Activated CD4-positive, alpha-beta T cell treated with anti-CD3 and anti-CD28 coated beads, Interleukin-2, amount 10 ng/mL, durations not matched to agents 24 days and 14 days (primary cell): Measurements from ENCODE around the gene SEMA3B. TPM values are rescaled to one million over a fixed set of nuclear protein-coding genes. Genes with fewer than 3 reads are reported as not detected.

Experiments
- DNase-seq: peaks from one replicate; pipeline ENCODE4 v3.0.0; 2022
- H3K27ac Mint-ChIP-seq: one replicate; pipeline ENCODE4 v1.8.0; 2022; ENCODE audit warnings: mild to moderate bottlenecking, mixed read lengths
- H3K27me3 Mint-ChIP-seq: one replicate; pipeline ENCODE4 v1.8.0; 2022; ENCODE audit warnings: mixed read lengths
- H3K36me3 Mint-ChIP-seq: one replicate; pipeline ENCODE4 v1.8.0; 2022; ENCODE audit warnings: low read depth, mild to moderate bottlenecking, mixed read lengths
- H3K4me1 Mint-ChIP-seq: one replicate; pipeline ENCODE4 v1.8.0; 2021; ENCODE audit warnings: mixed read lengths
- H3K4me3 Mint-ChIP-seq: one replicate; pipeline ENCODE4 v1.8.0; 2022; ENCODE audit warnings: mild to moderate bottlenecking, moderate library complexity, mixed read lengths
- H3K9me3 Mint-ChIP-seq: one replicate; pipeline ENCODE4 v1.8.0; 2021; ENCODE audit warnings: mixed read lengths
- intact Hi-C: fragments of 100-400 bp; cut with micrococcal nuclease; formaldehyde crosslinking; loops from one replicate; pipeline ENCODE4 v1.15.1; 2023
- total RNA-seq: library from RNA; stranded (reverse); gene quantifications from 2 replicates; pipeline ENCODE4 v1.2.3, GENCODE V29; 2022

SEMA3B gene
- total RNA-seq, 1 donor from 2014 or later = 0.82 TPM

DNA sequence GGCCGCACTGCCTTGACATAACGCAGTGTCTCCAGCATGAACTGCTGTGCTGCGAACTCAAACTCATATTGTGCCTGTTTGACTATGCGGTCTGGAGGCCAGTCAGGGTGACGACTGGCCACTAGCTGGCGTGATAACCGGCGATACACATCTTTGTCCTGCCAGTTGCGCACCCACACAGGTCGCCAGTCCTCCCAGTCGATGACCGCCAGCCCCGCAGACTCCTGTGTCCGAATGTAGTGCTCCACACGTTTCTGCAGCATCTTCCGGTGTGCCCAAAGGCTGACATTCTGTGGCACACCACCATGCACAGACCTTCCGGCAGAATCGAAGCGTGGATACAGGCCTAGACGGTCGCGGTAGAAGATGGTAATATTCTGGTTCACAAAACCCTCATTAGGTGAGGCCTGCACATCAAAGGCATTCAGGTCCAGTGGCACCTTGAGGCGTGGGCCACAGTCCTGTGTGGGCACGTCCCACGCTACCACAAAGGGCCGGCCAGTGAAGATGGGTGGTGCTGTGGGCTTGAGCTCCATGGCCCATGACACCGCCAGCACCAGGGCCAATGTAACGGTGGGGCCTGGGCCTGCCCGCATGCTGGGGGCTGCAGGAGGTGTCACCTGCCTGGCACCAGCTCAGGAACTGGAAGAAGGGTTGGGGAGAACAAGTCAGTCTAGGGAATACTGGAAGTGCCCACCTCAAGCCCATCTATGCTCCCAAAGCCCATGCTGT lies 51.1 kb downstream of the SEMA3B start:
- intact Hi-C loops = loop anchor here (2.0 to 10.0 kb wide), 2 partner anchors 93 to 1845 kb away; no protein-coding TSS in a partner anchor
- Mint-ChIP-seq H3K4me1 (peaks cover 32% of the 10 kb centered on the region), H3K36me3 (peaks cover 24% of the 10 kb centered on the region), H3K27me3 (no peaks in the 10 kb centered on the region), H3K4me3 (peak overlapping the region; percentile 88), H3K9me3 (no peaks in the 10 kb centered on the region), H3K27ac (peak overlapping the region; percentile 34)
- no peak for DNase-seq

DNA sequence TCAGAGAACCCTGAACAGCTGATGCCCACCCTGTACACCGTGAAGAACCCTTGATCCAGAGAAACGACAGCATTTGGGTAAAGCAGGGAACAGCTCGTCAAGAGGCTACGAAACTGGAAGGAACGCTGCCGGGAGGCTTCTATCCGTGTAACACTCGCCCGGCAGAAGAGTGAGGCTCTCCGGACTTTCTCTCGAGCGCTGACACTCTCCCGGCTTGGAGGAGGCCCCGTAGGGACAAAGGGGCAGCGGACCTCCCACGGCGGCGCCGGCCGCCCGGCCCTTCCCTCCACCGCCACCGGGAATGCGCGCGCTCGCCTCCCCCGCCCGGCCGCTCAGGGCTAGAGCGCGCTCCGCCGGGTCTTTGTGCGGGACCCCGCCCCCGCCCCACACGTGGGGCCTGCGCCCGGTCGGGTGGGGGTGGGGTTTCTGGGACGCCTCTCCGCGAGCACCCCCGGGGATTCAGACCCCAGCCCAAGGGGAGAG lies 51.9 kb downstream of the SEMA3B start:
- H3K27me3 Mint-ChIP-seq = no peaks in the 10 kb centered on the region
- H3K4me1 Mint-ChIP-seq = peaks cover 29% of the 10 kb centered on the region
- intact Hi-C loops = loop anchor here (1.0 to 10.0 kb wide), 4 partner anchors 16 to 1846 kb away; partner anchors contain the start of genes HYAL3 and NAA80
- peak; percentile 93 for DNase-seq
- peak overlapping the region; percentile 86 for H3K27ac Mint-ChIP-seq
- no peaks in the 10 kb centered on the region for H3K9me3 Mint-ChIP-seq
- H3K36me3 Mint-ChIP-seq = peaks cover 24% of the 10 kb centered on the region
- peak overlapping the region; percentile 88 for H3K4me3 Mint-ChIP-seq

DNA sequence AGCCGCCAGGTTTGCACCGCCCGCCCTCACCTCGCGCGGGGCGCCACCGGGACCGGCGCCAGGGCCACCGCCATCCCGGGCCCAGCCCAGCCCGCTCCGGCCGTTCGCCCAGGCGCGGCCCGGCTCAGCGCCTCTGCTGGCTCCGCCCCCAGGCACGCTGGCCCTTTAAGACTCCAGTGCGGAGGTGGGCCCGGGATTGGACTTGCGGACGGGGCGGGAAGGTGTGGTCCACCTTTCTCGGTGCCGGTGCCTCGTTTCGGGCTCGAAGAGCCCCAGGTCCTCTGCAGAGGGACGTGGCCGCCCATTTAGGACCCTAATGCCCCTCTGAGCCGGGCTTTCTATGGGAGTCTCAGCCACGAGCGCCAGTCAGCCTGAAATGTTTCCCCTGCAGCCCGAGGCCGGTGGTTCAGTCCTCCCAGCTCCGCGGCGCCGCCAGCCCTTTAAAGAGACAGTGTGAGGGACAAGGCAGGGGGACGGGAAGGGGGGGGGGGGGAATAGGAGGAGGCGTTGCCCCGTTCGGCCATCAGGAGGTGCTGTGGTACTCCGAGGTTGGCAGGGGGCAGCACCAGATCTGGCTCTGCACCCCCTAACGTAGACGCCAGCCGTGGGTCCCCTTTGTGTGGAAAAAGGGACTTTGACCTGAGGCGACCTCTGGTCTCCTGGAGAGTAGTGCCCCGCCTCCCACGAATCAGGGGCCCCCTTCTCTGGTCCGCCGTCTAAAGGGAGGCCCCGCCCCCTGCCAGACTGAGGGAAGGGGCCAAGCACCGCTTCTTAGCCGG lies 52.6 kb downstream of the SEMA3B start:
- peak overlapping the region; percentile 92 for H3K27ac Mint-ChIP-seq
- H3K9me3 Mint-ChIP-seq = no peaks in the 10 kb centered on the region
- intact Hi-C loops = loop anchor here (1.0 to 10.0 kb wide), 4 partner anchors 16 to 1847 kb away; partner anchors contain the start of genes HYAL3 and NAA80
- peaks cover 21% of the 10 kb centered on the region for H3K36me3 Mint-ChIP-seq
- H3K27me3 Mint-ChIP-seq = no peaks in the 10 kb centered on the region
- H3K4me1 Mint-ChIP-seq = peaks cover 27% of the 10 kb centered on the region
- H3K4me3 Mint-ChIP-seq = peak overlapping the region; percentile 88
- DNase-seq = peak; percentile 96

DNA sequence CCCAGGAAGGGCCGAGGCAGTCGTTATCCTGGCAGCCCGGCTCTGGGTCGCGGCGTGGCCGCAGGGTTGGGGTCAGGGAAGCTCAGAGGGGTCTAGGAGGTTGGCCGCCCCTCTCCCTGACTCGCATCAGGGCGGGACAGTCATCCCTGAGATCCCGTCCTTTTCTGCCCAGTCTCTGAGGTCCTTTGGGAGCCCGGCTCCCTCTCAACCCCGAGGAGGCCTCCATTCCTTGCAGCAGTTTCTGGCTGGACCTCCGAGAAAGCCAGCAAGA lies 53.1 kb downstream of the SEMA3B start:
- H3K27ac Mint-ChIP-seq = no peak overlapping the region
- peaks cover 18% of the 10 kb centered on the region for H3K36me3 Mint-ChIP-seq
- no peak for DNase-seq
- peak overlapping the region; percentile 86 for H3K4me3 Mint-ChIP-seq
- no peaks in the 10 kb centered on the region for H3K9me3 Mint-ChIP-seq
- H3K27me3 Mint-ChIP-seq = no peaks in the 10 kb centered on the region
- intact Hi-C loops = loop anchor here (10.0 kb wide), 1 partner anchor 1847 kb away; no protein-coding TSS in a partner anchor
- H3K4me1 Mint-ChIP-seq = peaks cover 27% of the 10 kb centered on the region

DNA sequence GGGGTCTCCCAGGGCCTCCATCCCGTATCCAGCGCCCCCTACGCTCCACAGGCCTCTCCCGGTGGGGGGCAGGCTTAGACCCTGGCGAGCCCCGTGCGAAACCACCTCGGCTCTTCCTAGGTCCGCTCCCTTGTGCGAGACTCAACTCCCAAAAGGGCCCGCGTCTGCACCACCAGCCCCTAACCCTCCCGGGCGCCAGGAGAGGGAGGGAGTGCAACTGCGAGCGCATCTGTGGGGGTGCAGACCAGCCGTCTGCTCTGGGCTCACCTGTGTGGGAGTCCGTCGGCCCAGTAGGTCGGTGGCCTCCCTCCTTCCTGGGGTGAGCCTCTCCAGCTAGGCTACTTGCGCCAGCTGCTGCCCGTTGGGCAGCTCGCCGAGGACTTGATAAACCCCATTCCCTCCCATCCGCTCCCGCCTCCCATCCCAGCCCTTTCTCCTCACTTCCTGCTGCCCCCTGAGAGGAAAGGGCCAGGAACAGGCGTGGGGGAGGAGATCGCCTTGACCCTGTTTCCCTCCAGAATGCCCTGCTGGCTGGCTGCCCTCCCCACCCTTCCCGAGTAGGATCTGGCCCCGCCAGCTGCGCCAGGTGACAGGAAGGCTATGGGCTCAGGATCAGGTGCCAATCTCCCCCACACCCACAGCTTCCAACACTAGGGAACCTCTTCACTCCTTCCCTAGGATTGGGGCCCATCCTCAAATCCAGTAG lies 53.6 kb downstream of the SEMA3B start, which contains the start of gene HYAL2:
Gene HYAL2 (minus strand): TSS at position 360 of the 706 bp plus-strand sequence. CDS start 2,256 bp downstream, outside the sequence.
- Mint-ChIP-seq H3K4me3 (peak within 1 kb of the TSS; percentile 86), H3K9me3 (no peaks in the 10 kb centered on the region), H3K27ac (peak within 1 kb of the TSS; percentile 92), H3K27me3 (no peaks in the 10 kb centered on the region), H3K4me1 (peaks cover 28% of the 10 kb centered on the region), H3K36me3 (peaks cover 17% of the 10 kb centered on the region)
- intact Hi-C loops = loop anchor here (10.0 kb wide), 1 partner anchor 1848 kb away; no protein-coding TSS in a partner anchor
- DNase-seq = no peak

DNA sequence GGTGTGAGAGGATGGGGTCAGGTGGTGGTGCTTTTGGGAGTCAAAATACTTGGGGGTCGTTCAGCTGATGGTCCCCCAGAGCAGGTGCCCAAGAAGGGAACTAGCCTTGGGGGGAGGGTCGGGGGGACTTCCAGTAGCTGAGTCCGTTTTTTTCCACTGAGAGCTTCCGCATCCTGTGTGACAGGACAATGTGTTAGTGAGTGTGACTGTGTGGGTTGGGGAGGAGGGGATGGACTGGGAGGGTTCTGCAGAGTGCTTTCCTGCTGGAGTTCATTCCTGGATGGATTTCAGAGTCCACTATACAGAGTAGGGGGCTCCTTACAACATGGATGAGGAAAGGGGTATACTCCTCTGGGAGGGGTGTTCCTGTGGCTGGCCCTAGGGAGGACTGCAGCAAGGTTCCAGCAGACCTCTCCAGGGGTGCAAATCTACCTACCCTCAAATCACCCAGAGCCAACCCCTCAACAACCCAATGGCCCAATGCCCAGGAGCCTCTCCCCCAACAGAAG lies 54.2 kb downstream of the SEMA3B start:
- intact Hi-C loops = loop anchor here (10.0 kb wide), 1 partner anchor 1848 kb away; no protein-coding TSS in a partner anchor

DNA sequence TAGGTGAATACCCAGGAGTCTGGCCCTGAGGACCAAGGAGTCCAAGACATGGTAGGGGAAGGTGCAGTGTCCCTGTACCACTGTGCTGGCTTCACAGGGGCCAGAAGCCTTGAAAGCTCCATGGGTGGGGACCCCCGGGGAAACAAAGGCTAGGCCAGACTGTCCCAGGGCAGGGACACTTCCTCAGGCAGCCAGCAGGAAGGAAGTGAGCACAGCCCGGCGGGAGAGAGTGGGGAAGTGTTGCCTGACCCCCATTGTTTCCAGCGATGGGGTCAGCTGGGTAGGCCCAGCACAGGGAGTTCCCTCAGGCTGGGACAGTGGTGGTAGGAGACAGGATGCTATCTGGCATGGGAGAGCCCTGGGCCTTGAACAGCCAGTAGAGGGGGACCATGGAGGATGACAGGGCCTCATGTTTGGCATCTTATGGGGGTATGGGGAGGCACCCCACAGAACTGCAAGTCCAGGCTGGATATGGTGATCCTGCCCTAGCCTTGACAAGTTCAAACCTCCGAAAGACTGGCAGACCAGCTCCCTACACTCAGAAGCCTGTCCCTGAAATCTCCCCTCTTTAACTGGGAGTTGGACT lies 54.8 kb downstream of the SEMA3B start:
- Mint-ChIP-seq H3K4me3 (no peak overlapping the region), H3K36me3 (peaks cover 17% of the 10 kb centered on the region), H3K9me3 (no peaks in the 10 kb centered on the region), H3K4me1 (peaks cover 30% of the 10 kb centered on the region), H3K27ac (peak overlapping the region; percentile 7), H3K27me3 (no peaks in the 10 kb centered on the region)
- DNase-seq = no peak
- intact Hi-C loops = loop anchor here (2.0 to 10.0 kb wide), 2 partner anchors 131 to 1849 kb away; no protein-coding TSS in a partner anchor

More for the DNA sequence above, 54.2 kb downstream of the SEMA3B start:
- H3K27me3 Mint-ChIP-seq = no peaks in the 10 kb centered on the region
- no peak for DNase-seq
- H3K27ac Mint-ChIP-seq = no peak overlapping the region
- H3K4me1 Mint-ChIP-seq = peaks cover 28% of the 10 kb centered on the region
- peaks cover 17% of the 10 kb centered on the region for H3K36me3 Mint-ChIP-seq
- H3K9me3 Mint-ChIP-seq = no peaks in the 10 kb centered on the region
- no peak overlapping the region for H3K4me3 Mint-ChIP-seq

DNA sequence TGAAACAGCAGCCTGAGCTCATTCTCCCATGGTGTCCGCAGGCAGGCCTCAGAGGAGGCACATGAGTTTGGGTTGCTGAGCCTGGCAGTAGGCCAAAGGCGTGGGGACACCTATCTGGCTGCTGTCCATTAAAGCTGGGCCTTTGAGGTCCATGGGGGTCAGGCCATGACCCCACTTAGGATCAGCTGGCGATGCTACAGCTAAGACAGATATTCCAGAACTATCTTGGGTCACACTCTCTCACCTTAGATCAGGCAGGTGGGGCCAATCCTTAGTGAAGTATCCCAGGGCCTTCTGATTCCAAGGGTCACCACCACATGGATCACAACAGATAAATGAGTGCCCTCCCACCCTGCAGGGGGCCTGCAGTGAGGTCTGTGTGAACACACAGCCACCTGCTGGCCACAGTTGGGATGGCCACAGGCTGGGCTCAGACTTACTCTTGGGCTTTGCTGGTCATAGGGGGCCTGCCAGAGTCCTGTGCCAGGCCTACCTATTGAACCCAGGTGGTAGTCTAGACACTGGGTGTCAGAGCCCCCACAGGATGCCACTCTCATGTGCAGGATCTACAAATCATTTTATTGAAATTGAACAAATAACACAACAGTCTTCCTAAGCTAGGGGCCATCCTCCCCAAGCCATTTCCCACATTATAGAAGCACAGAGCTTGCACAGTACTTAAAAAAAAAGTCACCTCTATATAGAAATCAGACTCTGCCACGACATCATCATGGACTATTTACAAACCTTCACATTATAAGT lies 55.6 kb downstream of the SEMA3B start:
- H3K4me1 Mint-ChIP-seq = peaks cover 26% of the 10 kb centered on the region
- H3K9me3 Mint-ChIP-seq = no peaks in the 10 kb centered on the region
- H3K27me3 Mint-ChIP-seq = no peaks in the 10 kb centered on the region
- H3K27ac Mint-ChIP-seq = peak overlapping the region; percentile 28
- DNase-seq = peak; percentile 90
- no peak overlapping the region for H3K4me3 Mint-ChIP-seq
- intact Hi-C loops = loop anchor here (2.0 to 10.0 kb wide), 2 partner anchors 132 to 1850 kb away; no protein-coding TSS in a partner anchor
- peaks cover 16% of the 10 kb centered on the region for H3K36me3 Mint-ChIP-seq

DNA sequence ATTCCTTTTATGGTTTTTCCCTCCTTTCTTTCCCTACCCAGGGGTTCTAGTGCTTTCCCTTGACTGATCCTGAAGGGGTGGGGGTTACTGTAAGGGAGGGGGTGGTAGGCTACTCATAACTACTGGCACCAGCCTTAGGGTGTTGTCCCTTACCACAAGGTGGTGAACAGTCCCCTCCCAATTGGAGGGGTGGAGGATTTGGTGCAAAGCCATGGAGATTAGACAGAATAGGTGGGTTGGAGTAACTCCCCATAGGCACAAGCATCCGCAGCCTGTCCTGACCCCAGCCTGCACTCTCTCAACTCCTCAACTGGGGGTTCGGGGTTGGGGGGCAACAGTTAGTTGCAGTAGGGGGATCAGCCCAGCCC lies 56.1 kb downstream of the SEMA3B start:
- H3K4me1 Mint-ChIP-seq = peaks cover 23% of the 10 kb centered on the region
- no peaks in the 10 kb centered on the region for H3K9me3 Mint-ChIP-seq
- H3K4me3 Mint-ChIP-seq = no peak overlapping the region
- no peak for DNase-seq
- intact Hi-C loops = loop anchor here (2.0 to 10.0 kb wide), 2 partner anchors 132 to 1850 kb away; no protein-coding TSS in a partner anchor
- no peaks in the 10 kb centered on the region for H3K27me3 Mint-ChIP-seq
- H3K36me3 Mint-ChIP-seq = peaks cover 20% of the 10 kb centered on the region
- no peak overlapping the region for H3K27ac Mint-ChIP-seq

DNA sequence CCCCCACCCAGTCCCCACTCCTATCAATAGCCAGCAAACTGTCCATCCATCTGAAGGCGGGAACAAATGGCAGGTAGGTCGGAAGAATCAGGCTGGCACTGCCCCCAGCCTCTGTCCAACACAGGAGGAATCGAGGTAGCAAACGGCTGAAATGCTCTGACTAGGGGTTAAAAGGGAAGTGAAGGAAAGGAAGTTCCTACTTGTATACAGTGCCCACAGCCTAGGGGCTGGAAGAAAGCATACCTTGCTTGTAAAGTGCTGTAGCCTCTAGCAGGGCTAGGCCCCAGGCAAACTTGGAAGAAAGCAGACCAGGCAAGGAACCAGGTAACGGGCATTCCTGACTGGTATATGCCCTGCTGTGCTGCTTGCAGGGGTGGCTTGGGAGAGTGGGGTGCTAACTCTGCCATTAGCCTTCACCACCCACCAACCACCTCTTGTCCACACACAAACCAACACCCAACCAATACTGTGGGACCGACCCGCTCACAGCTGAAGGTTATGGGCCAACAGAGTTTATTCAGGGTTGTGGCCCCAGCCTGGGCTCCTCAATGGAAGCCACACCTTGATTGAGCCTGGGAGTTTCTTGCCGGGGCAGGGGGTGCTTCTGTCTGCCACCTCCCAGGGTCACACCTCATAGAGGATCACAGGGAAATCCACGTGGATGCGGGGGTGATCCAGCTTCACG lies 56.7 kb downstream of the SEMA3B start:
- Mint-ChIP-seq H3K36me3 (peaks cover 26% of the 10 kb centered on the region), H3K4me3 (no peak overlapping the region), H3K9me3 (no peaks in the 10 kb centered on the region), H3K27ac (no peak overlapping the region), H3K4me1 (peaks cover 18% of the 10 kb centered on the region), H3K27me3 (no peaks in the 10 kb centered on the region)
- intact Hi-C loops = loop anchor here (2.0 to 10.0 kb wide), 2 partner anchors 133 to 1851 kb away; no protein-coding TSS in a partner anchor
- no peak for DNase-seq

DNA sequence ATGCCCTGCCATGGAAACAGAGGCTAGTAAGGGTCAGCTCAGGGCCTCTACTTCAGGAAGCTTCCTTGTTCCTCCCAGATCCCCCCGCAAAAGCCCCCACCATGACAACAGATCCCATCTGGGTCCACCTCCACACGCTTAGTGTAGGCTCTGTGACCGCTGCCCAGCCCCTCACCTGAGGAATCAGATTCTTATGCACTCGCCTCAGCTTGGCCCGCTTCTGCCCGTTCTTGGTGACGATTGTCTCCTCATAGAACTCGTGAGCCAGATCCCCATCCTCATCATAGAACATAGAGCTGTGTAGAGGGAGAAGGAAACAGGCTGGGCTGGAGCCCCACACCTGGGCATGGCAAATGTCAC lies 57.2 kb downstream of the SEMA3B start:
- peaks cover 17% of the 10 kb centered on the region for H3K4me1 Mint-ChIP-seq
- intact Hi-C loops = loop anchor here (10.0 kb wide), 1 partner anchor 1851 kb away; no protein-coding TSS in a partner anchor

DNA sequence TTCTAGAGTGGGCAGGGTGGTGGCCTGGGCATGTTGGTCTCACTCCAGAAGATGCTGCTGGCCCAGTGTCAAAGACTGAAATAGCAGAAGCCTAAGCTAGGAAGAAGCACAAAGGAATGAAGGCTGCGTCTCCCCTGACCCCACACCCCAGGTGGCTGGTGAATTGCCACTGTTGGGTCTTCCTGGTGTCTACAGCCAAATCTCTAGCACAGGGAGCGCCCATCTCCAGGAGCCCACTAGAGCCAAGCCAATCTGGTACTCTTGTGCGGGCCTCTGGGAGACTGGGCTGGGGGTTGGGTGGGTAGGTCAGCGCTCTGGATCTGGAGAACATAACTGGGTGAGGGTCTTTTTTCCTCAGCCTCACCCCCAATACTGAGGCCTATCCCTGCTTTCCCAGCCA lies 58.2 kb downstream of the SEMA3B start:
- H3K36me3 Mint-ChIP-seq = peaks cover 38% of the 10 kb centered on the region
- DNase-seq = peak; percentile 60
- H3K9me3 Mint-ChIP-seq = no peaks in the 10 kb centered on the region
- H3K4me1 Mint-ChIP-seq = peaks cover 17% of the 10 kb centered on the region
- peak overlapping the region; percentile 84 for H3K4me3 Mint-ChIP-seq
- H3K27me3 Mint-ChIP-seq = no peaks in the 10 kb centered on the region
- intact Hi-C loops = loop anchor here (10.0 kb wide), 1 partner anchor 1852 kb away; no protein-coding TSS in a partner anchor
- peak overlapping the region; percentile 75 for H3K27ac Mint-ChIP-seq

More for the DNA sequence above, 57.2 kb downstream of the SEMA3B start:
- Mint-ChIP-seq H3K27me3 (no peaks in the 10 kb centered on the region), H3K27ac (no peak overlapping the region), H3K9me3 (no peaks in the 10 kb centered on the region), H3K4me3 (peak overlapping the region; percentile 84), H3K36me3 (peaks cover 31% of the 10 kb centered on the region)
- peak; percentile 57 for DNase-seq
